Body of pancreas (tissue), 4 donors: ENCODE results near the gene CDH16.

Experiments used
- CTCF ChIP-seq, 7 experiments: fragments of 450-650 bp in 4 of 7; fragments of 200-600 bp in 3 of 7; sonication (generic) in 3 of 7; IDR thresholded peaks; one replicate each; pipeline ENCODE4 v1.5.1; 2016 to 2019; ENCODE audit warnings: antibody characterized with exemption in 7 of 7
- POLR2A ChIP-seq, 3 donors: fragments of 450-650 bp; IDR thresholded peaks; one replicate each; pipeline ENCODE4 v1.6.1; 2016; ENCODE audit warnings: antibody characterized with exemption in 3 of 3, mild to moderate bottlenecking in 2 of 3

DNA sequence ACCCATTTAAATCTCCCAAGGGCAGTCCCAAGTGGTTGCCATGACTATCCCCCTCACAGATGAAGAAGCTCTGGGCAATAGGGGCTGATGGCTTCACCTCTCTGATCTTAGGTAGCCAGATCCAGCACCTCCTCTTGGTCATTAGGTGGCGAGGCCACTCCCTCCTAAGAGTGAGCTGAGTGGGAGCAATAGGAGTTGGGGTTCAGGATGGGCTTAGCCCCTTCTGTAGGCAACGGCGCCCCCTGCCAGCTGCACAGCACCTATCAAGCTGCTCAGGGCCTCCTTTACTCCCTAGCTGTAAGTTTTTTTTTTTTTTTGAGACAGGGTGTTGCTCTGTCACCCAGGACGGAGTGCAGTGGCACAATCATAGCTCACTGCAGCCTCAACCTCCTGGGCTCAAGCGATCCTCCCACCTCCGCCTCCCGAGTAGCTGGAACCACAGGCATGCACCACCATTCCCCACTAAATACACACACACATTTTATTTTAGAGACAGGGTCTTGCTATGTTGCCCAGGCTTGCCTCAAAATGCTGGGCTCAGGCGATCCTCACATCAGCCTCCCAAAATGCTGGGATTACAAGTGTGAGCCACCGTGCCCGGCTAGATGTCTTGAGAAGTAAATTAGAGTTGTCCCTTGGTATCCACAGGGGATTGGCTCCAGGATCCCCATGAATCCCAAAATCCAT is 10.2 kb upstream of the CDH16 start:
- TF ChIP-seq CTCF (IDR thresholded peaks at IDR 0.05) (peak in 3 of 7 experiments; percentile 9 to 17 (median 13)), POLR2A (IDR thresholded peaks at IDR 0.05) (no peak)
